Measurements from ENCODE around the gene FGFRL1.

Gene FGFRL1

GRCh38 chr4:1023075-1023640, 11.7 kb downstream of the FGFRL1 start:
- DNase-seq (ENCODE audit: low read depth): no peak

- no peak for DNase-seq (ENCODE audit: low read depth)
These were observed 12.7 kb downstream of the FGFRL1 start for GRCh38 chr4:1023895-1024740.

- no peak for DNase-seq (ENCODE audit: low read depth)
These were observed 13.6 kb downstream of the FGFRL1 start for GRCh38 chr4:1024882-1025545.

- no peak for DNase-seq (ENCODE audit: low read depth)
These were observed 14.7 kb downstream of the FGFRL1 start for GRCh38 chr4:1026115-1026514.

- DNase-seq (ENCODE audit: low read depth): no peak
These were observed 15.9 kb downstream of the FGFRL1 start for GRCh38 chr4:1027219-1027914.

- peak; percentile 16 for DNase-seq (ENCODE audit: low read depth)
These were observed 16.5 kb downstream of the FGFRL1 start for GRCh38 chr4:1027915-1028238.

GRCh38 chr4:1028574-1029220, 17.3 kb downstream of the FGFRL1 start:
- no peak for DNase-seq (ENCODE audit: low read depth)

- no peak for DNase-seq (ENCODE audit: low read depth)
These were observed 18.1 kb downstream of the FGFRL1 start for GRCh38 chr4:1029529-1029928.

GRCh38 chr4:1030031-1030430, 18.6 kb downstream of the FGFRL1 start:
- no peak for DNase-seq (ENCODE audit: low read depth)

- no peak for DNase-seq (ENCODE audit: low read depth)
These were observed 19.1 kb downstream of the FGFRL1 start for GRCh38 chr4:1030559-1030958.

GRCh38 chr4:1031346-1031745, 19.9 kb downstream of the FGFRL1 start:
- no peak for DNase-seq (ENCODE audit: low read depth)

- no peak for DNase-seq (ENCODE audit: low read depth)
These were observed 20.8 kb downstream of the FGFRL1 start for GRCh38 chr4:1031956-1032795.

GRCh38 chr4:1032861-1033260, 21.4 kb downstream of the FGFRL1 start:
- DNase-seq (ENCODE audit: low read depth): no peak

GRCh38 chr4:1033840-1034551, 22.6 kb downstream of the FGFRL1 start:
- peak; percentile 79 for DNase-seq (ENCODE audit: low read depth)

GRCh38 chr4:1035510-1035909, 24.1 kb downstream of the FGFRL1 start:
- no peak for DNase-seq (ENCODE audit: low read depth)

GRCh38 chr4:1036095-1036494, 24.7 kb downstream of the FGFRL1 start:
- DNase-seq (ENCODE audit: low read depth): no peak

GRCh38 chr4:1036976-1037810, 25.8 kb downstream of the FGFRL1 start:
- DNase-seq (ENCODE audit: low read depth): no peak

GRCh38 chr4:1038948-1039492, 27.6 kb downstream of the FGFRL1 start:
- no peak for DNase-seq (ENCODE audit: low read depth)
